HCT116 (cell line): ENCODE measurements around the gene TMEM271. TPM values are rescaled to one million over a fixed set of nuclear protein-coding genes. Genes with fewer than 3 reads are reported as not detected.

ENCODE experiments used
- ATAC-seq: fragments of 200-7000 bp; cut with Tn5 transposase; 2 replicates; pipeline ENCODE4 v1.9.1; 2020; ENCODE audit warnings: mild to moderate bottlenecking, moderate library complexity
- BruUV-seq: library from RNA; stranded (reverse); fragments of 400-500 nt; replicated peaks from 2 replicates; lab custom pipeline; 2021; lab: Mats Ljungman, UMichigan
- CTCF ChIA-PET: fragments of 300-600 bp; sonication (Branson Sonifier 250); formaldehyde crosslinking; loops from one replicate; lab custom pipeline; 2021; ENCODE audit warnings: antibody characterized with exemption; lab: Charles Lee
- POLR2A ChIA-PET: fragments of 300-600, 350-600 bp; sonication (Branson Sonifier 250); formaldehyde crosslinking; loops from one replicate; lab custom pipeline; 2021; ENCODE audit warnings: antibody characterized with exemption; lab: Charles Lee
- RAD21 ChIA-PET, 2 experiments: fragments of 300-600 bp; sonication (Branson Sonifier 250); formaldehyde crosslinking; loops; one replicate each; lab custom pipeline; 2023; ENCODE audit warnings: low total read pairs in 2 of 2; ENCODE audit not compliant: uncharacterized antibody in 2 of 2, unreplicated experiment in 2 of 2, low non-redundant PET in 1 of 2; lab: Charles Lee
- DNase-seq: peaks from one replicate; pipeline ENCODE4 v3.0.0-alpha.2; 2010; ENCODE audit warnings: low read depth, low spot score
- H2AFZ ChIP-seq: fragments of 200-600 bp; shearing (Covaris generic), sonication (generic); 2 replicates; pipeline ENCODE4 v1.6.1; 2017; ENCODE audit warnings: low read depth, mixed run types, mixed read lengths, antibody characterized with exemption, low read length; ENCODE audit not compliant: poor library complexity, severe bottlenecking
- H3K27ac ChIP-seq: 2 replicates; pipeline ENCODE4 v1.5.1; 2012; ENCODE audit warnings: low read depth, low read length
- H3K27me3 ChIP-seq: fragments of 200-600 bp; sonication (generic); 2 replicates; pipeline ENCODE4 v1.6.1; 2016; ENCODE audit warnings: mixed run types, low read length, mixed read lengths; ENCODE audit not compliant: insufficient read depth
- H3K36me3 ChIP-seq, 2 experiments: fragments of 200-500 bp in 1 of 2; fragments of 200-600 bp in 1 of 2; sonication (Bioruptor generic) in 1 of 2; sonication (generic) in 1 of 2; 2 replicates each; pipeline versions ENCODE4 v1.5.1 to v1.6.1; 2014 to 2016; ENCODE audit warnings: low read length in 2 of 2, inconsistent platforms in 1 of 2, mixed read lengths in 1 of 2, mixed run types in 1 of 2; ENCODE audit not compliant: insufficient read depth in 2 of 2, control insufficient read depth in 1 of 2
- H3K4me1 ChIP-seq, 2 experiments: fragments of 200-600 bp in 1 of 2; sonication (generic) in 1 of 2; 2 replicates each; pipeline versions ENCODE4 v1.5.1 to v1.6.1; 2012 to 2017; ENCODE audit warnings: low read length in 2 of 2, inconsistent platforms in 1 of 2, mild to moderate bottlenecking in 1 of 2, mixed read lengths in 1 of 2, mixed run types in 1 of 2, moderate library complexity in 1 of 2; ENCODE audit not compliant: insufficient read depth in 2 of 2, control insufficient read depth in 1 of 2
- H3K4me2 ChIP-seq: fragments of 200-600 bp; sonication (generic); 2 replicates; pipeline ENCODE4 v1.6.1; 2017; ENCODE audit warnings: mixed run types, low read length, mixed read lengths
- H3K4me3 ChIP-seq, 2 experiments: fragments of 200-600 bp in 1 of 2; sonication (generic) in 1 of 2; replicated peaks in 1 of 2; 2 replicates each; pipeline ENCODE4 v1.5.1; 2011 to 2016; ENCODE audit warnings: low read length in 2 of 2, control low read depth in 1 of 2, low read depth in 1 of 2, mild to moderate bottlenecking in 1 of 2, mixed read lengths in 1 of 2, mixed run types in 1 of 2
- H3K79me2 ChIP-seq: fragments of 200-600 bp; sonication (generic); 2 replicates; pipeline ENCODE4 v1.6.1; 2017; ENCODE audit warnings: mild to moderate bottlenecking, mixed run types, low read length, moderate library complexity, mixed read lengths; ENCODE audit not compliant: insufficient read depth
- H3K9ac ChIP-seq: fragments of 200-600 bp; sonication (generic); 2 replicates; pipeline ENCODE4 v1.6.1; 2016; ENCODE audit warnings: low read length, mixed read lengths
- H3K9me2 ChIP-seq: fragments of 200-600 bp; sonication (generic), shearing (Covaris generic); 2 replicates; pipeline ENCODE4 v1.6.1; 2017; ENCODE audit warnings: mixed run types, mild to moderate bottlenecking, moderate library complexity; ENCODE audit not compliant: insufficient read depth
- H3K9me3 ChIP-seq, 2 experiments: fragments of 200-500 bp in 1 of 2; fragments of 200-600 bp in 1 of 2; sonication (Bioruptor generic) in 1 of 2; sonication (generic) in 1 of 2; 2 replicates each; pipeline ENCODE4 v1.6.1; 2014 to 2017; ENCODE audit warnings: low read length in 2 of 2, mixed read lengths in 2 of 2, inconsistent platforms in 1 of 2, low read depth in 1 of 2, mild to moderate bottlenecking in 1 of 2, mixed run types in 1 of 2, moderate library complexity in 1 of 2; ENCODE audit not compliant: control insufficient read depth in 1 of 2, insufficient read depth in 1 of 2
- H4K20me1 ChIP-seq: fragments of 200-600 bp; sonication (generic), shearing (Covaris generic); 2 replicates; pipeline ENCODE4 v1.6.1; 2017; ENCODE audit warnings: mixed run types, mild to moderate bottlenecking, moderate library complexity; ENCODE audit not compliant: insufficient read depth
- CBX3 ChIP-seq: IDR thresholded peaks from 2 replicates; pipeline ENCODE4 v1.6.1; 2012; ENCODE audit warnings: low read depth
- EGR1 ChIP-seq: IDR thresholded peaks from 2 replicates; pipeline ENCODE4 v1.6.1; 2012; ENCODE audit warnings: low read depth
- EZH2 ChIP-seq: fragments of 200-600 bp; sonication (generic); IDR thresholded peaks from 2 replicates; pipeline ENCODE4 v1.6.1; 2017; ENCODE audit warnings: antibody characterized with exemption, mixed run types
- FOSL1 ChIP-seq: IDR thresholded peaks from 2 replicates; pipeline ENCODE4 v1.6.1; 2012; ENCODE audit warnings: low read depth
- JUND ChIP-seq: IDR thresholded peaks from 2 replicates; pipeline ENCODE4 v1.6.1; 2012
- REST ChIP-seq: IDR thresholded peaks from 2 replicates; pipeline ENCODE4 v1.6.1; 2012; ENCODE audit warnings: low read depth
- SP1 ChIP-seq: IDR thresholded peaks from 2 replicates; pipeline ENCODE4 v1.6.1; 2012; ENCODE audit warnings: low read depth
- SRF ChIP-seq: IDR thresholded peaks from 2 replicates; pipeline ENCODE4 v1.6.1; 2012; ENCODE audit warnings: low read depth
- ZFX ChIP-seq: fragments of 450-650 bp; IDR thresholded peaks from 2 replicates; pipeline ENCODE4 v1.6.1; 2017
- ZNF274 ChIP-seq: fragments of 200-500 bp; sonication (Bioruptor generic); IDR thresholded peaks from 2 replicates; pipeline ENCODE4 v1.6.1; 2014; ENCODE audit warnings: mild to moderate bottlenecking, low read depth, low read length, inconsistent platforms
- intact Hi-C: fragments of 100-400 bp; cut with micrococcal nuclease; formaldehyde crosslinking; loops from 2 replicates; pipeline ENCODE4 v1.10.0; 2022
- total RNA-seq: library from RNA; stranded (reverse); gene quantifications from one replicate; pipeline ENCODE4 v1.2.1, GENCODE V29; 2021; ENCODE audit not compliant: unreplicated experiment
- TF ChIP-seq, protein P1 (sequence below): IDR thresholded peaks from 2 replicates; pipeline ENCODE4 v1.6.1; 2012

The TMEM271 gene
- total RNA-seq, 1 experiment from 2014 or later: not detected

GRCh38 chr4:528835-529234, 47.3 kb downstream of the TMEM271 start (continued):
- TF ChIP-seq REST: no peak

GRCh38 chr4:528296-528695, 47.8 kb downstream of the TMEM271 start:
- H3K27me3 ChIP-seq: no peaks in the 10 kb centered on the region
- no peak overlapping the region for H3K4me3 ChIP-seq
- H3K36me3 ChIP-seq: peaks cover 0 to 8% of the 10 kb centered on the region in 2 experiments; a peak in 2 of 4 replicates
- ATAC-seq (no peak), DNase-seq (no peak)
- ChIA-PET POLR2A (no interaction called here), RAD21 (no interaction called here), CTCF (no interaction called here)
- H4K20me1 ChIP-seq: no peaks in the 10 kb centered on the region
- no peak overlapping the region for H3K27ac ChIP-seq
- H3K79me2 ChIP-seq: no peaks in the 10 kb centered on the region
- H3K9ac ChIP-seq: no peak overlapping the region
- no peaks in the 10 kb centered on the region for H3K9me2 ChIP-seq
- intact Hi-C loops: no loop called here
- H2AFZ ChIP-seq: no peak overlapping the region
- no peak overlapping the region for H3K4me2 ChIP-seq
- no peaks in the 10 kb centered on the region for H3K4me1 ChIP-seq
- TF ChIP-seq ZFX: no peak
- no peak for TF ChIP-seq EZH2
- no peak for TF ChIP-seq ZNF274
- no peak for TF ChIP-seq JUND
- no peak for TF ChIP-seq FOSL1
- TF ChIP-seq, protein P1, sequence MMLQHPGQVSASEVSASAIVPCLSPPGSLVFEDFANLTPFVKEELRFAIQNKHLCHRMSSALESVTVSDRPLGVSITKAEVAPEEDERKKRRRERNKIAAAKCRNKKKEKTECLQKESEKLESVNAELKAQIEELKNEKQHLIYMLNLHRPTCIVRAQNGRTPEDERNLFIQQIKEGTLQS: no peak
- TF ChIP-seq EGR1: no peak
- no peak for TF ChIP-seq CBX3
- TF ChIP-seq SP1: no peak
- no peak for TF ChIP-seq SRF
- TF ChIP-seq, all 23 proteins: peak for 0
- no TSS peak for BruUV-seq
- H3K9me3 ChIP-seq: no peaks in the 10 kb centered on the region
